HepG2 (cell line): ENCODE results near the gene PLA2G4F. TPM values are rescaled to one million over a fixed set of nuclear protein-coding genes. Genes with fewer than 3 reads are reported as not detected.
A peak's percentile ranks its signal among the peaks of the same experiment; 100 is the strongest.

ENCODE experiments used
- AGO2 ChIP-seq: fragments of 200-400 bp; formaldehyde crosslinking; optimal IDR thresholded peaks from 2 replicates; pipeline ENCODE3; 2017; ENCODE audit warnings: mild to moderate bottlenecking, low read depth, low read length, moderate library complexity
- BRD4 ChIP-seq: sonication (generic); formaldehyde crosslinking; IDR thresholded peaks from 2 replicates; pipeline ENCODE4 v1.4.0; 2020; ENCODE audit warnings: missing genetic modification reagents
- CEBPG ChIP-seq: IDR thresholded peaks from 2 replicates; pipeline ENCODE4 v1.6.1; 2016
- GABPB1 ChIP-seq: IDR thresholded peaks from 2 replicates; pipeline ENCODE4 v1.6.1; 2016; ENCODE audit warnings: mild to moderate bottlenecking, missing genetic modification reagents, moderate library complexity, missing compliant biosample characterization
- GTF3A ChIP-seq: sonication (generic); formaldehyde crosslinking; conservative IDR thresholded peaks from 2 replicates; pipeline ENCODE4 v1.4.0; 2020; ENCODE audit warnings: mild to moderate bottlenecking, missing genetic modification reagents
- HOXA9 ChIP-seq: sonication (generic); formaldehyde crosslinking; IDR thresholded peaks from 2 replicates; pipeline ENCODE4 v1.8.1; 2022; ENCODE audit warnings: missing genetic modification reagents, mild to moderate bottlenecking, moderate library complexity, borderline replicate concordance
- IKZF1 ChIP-seq: fragments of 450-650 bp; IDR thresholded peaks from 2 replicates; pipeline ENCODE4 v1.7.1; 2016
- NCOA2 ChIP-seq: sonication (generic); formaldehyde crosslinking; IDR thresholded peaks from 2 replicates; pipeline ENCODE4 v1.8.0; 2022; ENCODE audit warnings: inconsistent platforms
- NFE2L1 ChIP-seq: sonication (generic); formaldehyde crosslinking; IDR thresholded peaks from 2 replicates; pipeline ENCODE4 v1.4.0; 2020; ENCODE audit warnings: missing genetic modification reagents, mild to moderate bottlenecking, borderline replicate concordance
- SNAPC2 ChIP-seq: sonication (generic); formaldehyde crosslinking; IDR thresholded peaks from 2 replicates; pipeline ENCODE4 v1.8.1; 2022; ENCODE audit warnings: mild to moderate bottlenecking, missing genetic modification reagents
- SPEN ChIP-seq: sonication (generic); formaldehyde crosslinking; IDR thresholded peaks from 2 replicates; pipeline ENCODE4 v1.5.1; 2020; ENCODE audit warnings: low read depth, mild to moderate bottlenecking, missing genetic modification reagents
- TAF1 ChIP-seq: sonication (generic); formaldehyde crosslinking; IDR thresholded peaks from 2 replicates; pipeline ENCODE4 v1.4.0; 2020; ENCODE audit warnings: missing genetic modification reagents
- TERF1 ChIP-seq: sonication (generic); formaldehyde crosslinking; IDR thresholded peaks from 2 replicates; pipeline ENCODE4 v1.8.0; 2022; ENCODE audit warnings: mild to moderate bottlenecking, missing genetic modification reagents, moderate library complexity
- TRIM22 ChIP-seq: fragments of 450-650 bp; IDR thresholded peaks from 2 replicates; pipeline ENCODE4 v1.6.1; 2017
- U2AF2 ChIP-seq: fragments of 200-400 bp; formaldehyde crosslinking; IDR thresholded peaks from 2 replicates; pipeline ENCODE4 v1.6.1; 2017; ENCODE audit warnings: low read depth, mild to moderate bottlenecking, low read length
- ZBTB8A ChIP-seq: sonication (generic); formaldehyde crosslinking; IDR thresholded peaks from 2 replicates; pipeline ENCODE4 v1.4.0; 2020; ENCODE audit warnings: mild to moderate bottlenecking, low read depth, missing genetic modification reagents, borderline replicate concordance
- ZNF20 ChIP-seq: sonication (generic); formaldehyde crosslinking; IDR thresholded peaks from 2 replicates; pipeline ENCODE4 v1.4.0; 2020; ENCODE audit warnings: mild to moderate bottlenecking, moderate library complexity, missing genetic modification reagents
- ZNF24 ChIP-seq: fragments of 450-650 bp; IDR thresholded peaks from 2 replicates; pipeline ENCODE4 v1.6.1; 2017; ENCODE audit warnings: antibody characterized with exemption, mild to moderate bottlenecking
- ZNF510 ChIP-seq: sonication (generic); formaldehyde crosslinking; IDR thresholded peaks from 2 replicates; pipeline ENCODE4 v1.4.0; 2020; ENCODE audit warnings: low read depth, mild to moderate bottlenecking, missing genetic modification reagents
- ZNF766 ChIP-seq: sonication (generic); formaldehyde crosslinking; IDR thresholded peaks from 2 replicates; pipeline ENCODE4 v1.5.0; 2020; ENCODE audit warnings: missing genetic modification reagents, borderline replicate concordance
- polyA plus RNA-seq, 8 experiments: library from polyadenylated mRNA; depleted of rRNA in 3 of 8; stranded (reverse) in 7 of 8; unstranded in 1 of 8; fragments of >200 nt; fragmentation: Illumina TruSeq in 4 of 8; extraction: Trizol in 4 of 8; gene quantifications; 2 replicates each; pipeline versions ENCODE4 v1.2.1 to v1.2.3, GENCODE V29; 2011 to 2016; ENCODE audit warnings: low read depth in 4 of 8, missing spikeins in 1 of 8, mixed read lengths in 1 of 8; ENCODE audit not compliant: insufficient read depth in 1 of 8
- total RNA-seq, 5 experiments: library from RNA; depleted of rRNA; stranded (reverse); fragments of >200 nt; fragmentation: Illumina TruSeq; extraction: Trizol; gene quantifications; 2 replicates each; pipeline ENCODE4 v1.2.3, GENCODE V29; 2016; ENCODE audit warnings: low read depth in 1 of 5
- TF ChIP-seq, protein P1 (sequence below), 2 experiments: IDR thresholded peaks; 2 replicates each; pipeline ENCODE4 v1.6.1; 2011 to 2012; ENCODE audit warnings: low read length in 2 of 2, borderline replicate concordance in 1 of 2, low read depth in 1 of 2, mild to moderate bottlenecking in 1 of 2, moderate library complexity in 1 of 2
- TF ChIP-seq, protein P2 (sequence below): sonication (generic); formaldehyde crosslinking; IDR thresholded peaks from 2 replicates; pipeline ENCODE4 v1.4.0; 2020; ENCODE audit warnings: missing genetic modification reagents; ENCODE audit errors: not compliant biosample characterization
- TF ChIP-seq, protein P3 (sequence below): sonication (generic); formaldehyde crosslinking; IDR thresholded peaks from 2 replicates; pipeline ENCODE4 v1.4.0; 2020; ENCODE audit warnings: mild to moderate bottlenecking, missing genetic modification reagents
- TF ChIP-seq, protein P4 (sequence below): sonication (generic); formaldehyde crosslinking; IDR thresholded peaks from 2 replicates; pipeline ENCODE4 v1.5.0; 2020; ENCODE audit warnings: missing genetic modification reagents

The PLA2G4F gene
- total and polyA plus RNA-seq, 2 of the 13 experiments (the other 11 are each of a cell fraction or from before 2014, with no cell fraction given), result 0.07 TPM; not detected in 1

- TF ChIP-seq, protein P1, sequence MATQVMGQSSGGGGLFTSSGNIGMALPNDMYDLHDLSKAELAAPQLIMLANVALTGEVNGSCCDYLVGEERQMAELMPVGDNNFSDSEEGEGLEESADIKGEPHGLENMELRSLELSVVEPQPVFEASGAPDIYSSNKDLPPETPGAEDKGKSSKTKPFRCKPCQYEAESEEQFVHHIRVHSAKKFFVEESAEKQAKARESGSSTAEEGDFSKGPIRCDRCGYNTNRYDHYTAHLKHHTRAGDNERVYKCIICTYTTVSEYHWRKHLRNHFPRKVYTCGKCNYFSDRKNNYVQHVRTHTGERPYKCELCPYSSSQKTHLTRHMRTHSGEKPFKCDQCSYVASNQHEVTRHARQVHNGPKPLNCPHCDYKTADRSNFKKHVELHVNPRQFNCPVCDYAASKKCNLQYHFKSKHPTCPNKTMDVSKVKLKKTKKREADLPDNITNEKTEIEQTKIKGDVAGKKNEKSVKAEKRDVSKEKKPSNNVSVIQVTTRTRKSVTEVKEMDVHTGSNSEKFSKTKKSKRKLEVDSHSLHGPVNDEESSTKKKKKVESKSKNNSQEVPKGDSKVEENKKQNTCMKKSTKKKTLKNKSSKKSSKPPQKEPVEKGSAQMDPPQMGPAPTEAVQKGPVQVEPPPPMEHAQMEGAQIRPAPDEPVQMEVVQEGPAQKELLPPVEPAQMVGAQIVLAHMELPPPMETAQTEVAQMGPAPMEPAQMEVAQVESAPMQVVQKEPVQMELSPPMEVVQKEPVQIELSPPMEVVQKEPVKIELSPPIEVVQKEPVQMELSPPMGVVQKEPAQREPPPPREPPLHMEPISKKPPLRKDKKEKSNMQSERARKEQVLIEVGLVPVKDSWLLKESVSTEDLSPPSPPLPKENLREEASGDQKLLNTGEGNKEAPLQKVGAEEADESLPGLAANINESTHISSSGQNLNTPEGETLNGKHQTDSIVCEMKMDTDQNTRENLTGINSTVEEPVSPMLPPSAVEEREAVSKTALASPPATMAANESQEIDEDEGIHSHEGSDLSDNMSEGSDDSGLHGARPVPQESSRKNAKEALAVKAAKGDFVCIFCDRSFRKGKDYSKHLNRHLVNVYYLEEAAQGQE (IDR thresholded peaks at IDR 0.05; ENCODE audit: borderline replicate concordance in 1 of 2, low read depth in 1 of 2, low read length in 2 of 2), result no peak
- TF ChIP-seq TRIM22, result no peak
- no peak for TF ChIP-seq IKZF1
- no peak for TF ChIP-seq SNAPC2 (CRISPR knock-in tag)
- TF ChIP-seq ZNF766 (CRISPR knock-in tag), result no peak
- TF ChIP-seq ZNF24, result no peak
- TF ChIP-seq SPEN (CRISPR knock-in tag), result no peak
- no peak for TF ChIP-seq TERF1 (CRISPR knock-in tag)
- TF ChIP-seq NCOA2 (CRISPR knock-in tag), result no peak; the same call in 1 of the 2 replicates
- TF ChIP-seq GTF3A (CRISPR knock-in tag), result no peak
- no peak for TF ChIP-seq ZNF20 (CRISPR knock-in tag)
- peak; percentile 93 for TF ChIP-seq CEBPG
- TF ChIP-seq, protein P2, sequence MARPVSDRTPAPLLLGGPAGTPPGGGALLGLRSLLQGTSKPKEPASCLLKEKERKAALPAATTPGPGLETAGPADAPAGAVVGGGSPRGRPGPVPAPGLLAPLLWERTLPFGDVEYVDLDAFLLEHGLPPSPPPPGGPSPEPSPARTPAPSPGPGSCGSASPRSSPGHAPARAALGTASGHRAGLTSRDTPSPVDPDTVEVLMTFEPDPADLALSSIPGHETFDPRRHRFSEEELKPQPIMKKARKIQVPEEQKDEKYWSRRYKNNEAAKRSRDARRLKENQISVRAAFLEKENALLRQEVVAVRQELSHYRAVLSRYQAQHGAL (CRISPR knock-in tag), result no peak
- TF ChIP-seq GABPB1 (CRISPR knock-in tag), result no peak
- TF ChIP-seq, protein P3, sequence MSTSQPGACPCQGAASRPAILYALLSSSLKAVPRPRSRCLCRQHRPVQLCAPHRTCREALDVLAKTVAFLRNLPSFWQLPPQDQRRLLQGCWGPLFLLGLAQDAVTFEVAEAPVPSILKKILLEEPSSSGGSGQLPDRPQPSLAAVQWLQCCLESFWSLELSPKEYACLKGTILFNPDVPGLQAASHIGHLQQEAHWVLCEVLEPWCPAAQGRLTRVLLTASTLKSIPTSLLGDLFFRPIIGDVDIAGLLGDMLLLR (CRISPR knock-in tag), result no peak
- no peak for TF ChIP-seq NFE2L1 (CRISPR knock-in tag)
- TF ChIP-seq HOXA9 (CRISPR knock-in tag), result no peak
- TF ChIP-seq BRD4 (CRISPR knock-in tag), result no peak
- TF ChIP-seq ZBTB8A (CRISPR knock-in tag), result no peak
- no peak for TF ChIP-seq TAF1 (CRISPR knock-in tag)
- no peak for TF ChIP-seq U2AF2
- TF ChIP-seq, protein P4, sequence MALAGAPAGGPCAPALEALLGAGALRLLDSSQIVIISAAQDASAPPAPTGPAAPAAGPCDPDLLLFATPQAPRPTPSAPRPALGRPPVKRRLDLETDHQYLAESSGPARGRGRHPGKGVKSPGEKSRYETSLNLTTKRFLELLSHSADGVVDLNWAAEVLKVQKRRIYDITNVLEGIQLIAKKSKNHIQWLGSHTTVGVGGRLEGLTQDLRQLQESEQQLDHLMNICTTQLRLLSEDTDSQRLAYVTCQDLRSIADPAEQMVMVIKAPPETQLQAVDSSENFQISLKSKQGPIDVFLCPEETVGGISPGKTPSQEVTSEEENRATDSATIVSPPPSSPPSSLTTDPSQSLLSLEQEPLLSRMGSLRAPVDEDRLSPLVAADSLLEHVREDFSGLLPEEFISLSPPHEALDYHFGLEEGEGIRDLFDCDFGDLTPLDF (CRISPR knock-in tag), result no peak
- no peak for TF ChIP-seq AGO2
- no peak for TF ChIP-seq ZNF510 (CRISPR knock-in tag)
Observed at GRCh38 chr15:42194513-42194912, 38.1 kb upstream of the PLA2G4F start (continued).
